ENCODE measurements around the gene ALDH1A3. TPM values are rescaled to one million over a fixed set of nuclear protein-coding genes. Genes with fewer than 3 reads are reported as not detected.

The ALDH1A3 gene
- total RNA-seq, 1 experiment from 2014 or later: 983 TPM

DNA sequence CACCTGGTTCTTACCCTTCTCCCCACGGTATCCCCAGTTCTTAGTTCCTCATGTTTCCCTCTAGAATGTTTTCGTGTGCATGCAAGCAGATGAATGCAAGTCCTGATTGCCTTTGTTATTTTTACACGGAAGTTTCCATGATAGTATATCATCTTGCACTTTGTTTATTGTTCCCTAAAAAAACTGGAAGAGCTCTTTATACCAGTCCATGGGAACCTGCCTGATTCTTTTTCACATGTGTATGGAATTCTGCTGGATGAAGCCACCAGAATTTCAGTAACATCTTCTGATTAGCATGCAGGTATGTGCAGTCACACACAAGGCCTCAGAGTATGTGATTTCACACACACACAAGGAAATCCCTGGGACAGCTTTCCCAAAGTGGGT is 23.5 kb downstream of the ALDH1A3 start:
- H3K4me3 Mint-ChIP-seq (ENCODE audit: low read depth, unreplicated experiment): no peak overlapping the region
- TF ChIP-seq, protein P1, sequence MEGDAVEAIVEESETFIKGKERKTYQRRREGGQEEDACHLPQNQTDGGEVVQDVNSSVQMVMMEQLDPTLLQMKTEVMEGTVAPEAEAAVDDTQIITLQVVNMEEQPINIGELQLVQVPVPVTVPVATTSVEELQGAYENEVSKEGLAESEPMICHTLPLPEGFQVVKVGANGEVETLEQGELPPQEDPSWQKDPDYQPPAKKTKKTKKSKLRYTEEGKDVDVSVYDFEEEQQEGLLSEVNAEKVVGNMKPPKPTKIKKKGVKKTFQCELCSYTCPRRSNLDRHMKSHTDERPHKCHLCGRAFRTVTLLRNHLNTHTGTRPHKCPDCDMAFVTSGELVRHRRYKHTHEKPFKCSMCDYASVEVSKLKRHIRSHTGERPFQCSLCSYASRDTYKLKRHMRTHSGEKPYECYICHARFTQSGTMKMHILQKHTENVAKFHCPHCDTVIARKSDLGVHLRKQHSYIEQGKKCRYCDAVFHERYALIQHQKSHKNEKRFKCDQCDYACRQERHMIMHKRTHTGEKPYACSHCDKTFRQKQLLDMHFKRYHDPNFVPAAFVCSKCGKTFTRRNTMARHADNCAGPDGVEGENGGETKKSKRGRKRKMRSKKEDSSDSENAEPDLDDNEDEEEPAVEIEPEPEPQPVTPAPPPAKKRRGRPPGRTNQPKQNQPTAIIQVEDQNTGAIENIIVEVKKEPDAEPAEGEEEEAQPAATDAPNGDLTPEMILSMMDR (IDR thresholded peaks at IDR 0.05; ENCODE audit: unreplicated experiment): no peak
- intact Hi-C loops (cut with micrococcal nuclease; ENCODE audit: unreplicated experiment): no loop called here
- H3K4me1 Mint-ChIP-seq (ENCODE audit: low read depth, unreplicated experiment): peaks cover 15% of the 10 kb centered on the region
- CTCF ChIA-PET: interaction anchor here (0.6 kb wide), 1 partner anchor 1163 kb away, joined by 3 read pairs; no protein-coding TSS in a partner anchor
- peaks cover 100% of the 10 kb centered on the region for H3K36me3 Mint-ChIP-seq (ENCODE audit: insufficient read depth, unreplicated experiment)
- peak overlapping the region; percentile 83 for H3K27ac Mint-ChIP-seq (ENCODE audit: unreplicated experiment)
- no TSS peak for BruUV-seq (replicated peaks)
- no peaks in the 10 kb centered on the region for H3K27me3 Mint-ChIP-seq (ENCODE audit: unreplicated experiment)
- H3K9me3 Mint-ChIP-seq (ENCODE audit: low read depth, unreplicated experiment): no peaks in the 10 kb centered on the region
- DNase-seq: no peak

DNA sequence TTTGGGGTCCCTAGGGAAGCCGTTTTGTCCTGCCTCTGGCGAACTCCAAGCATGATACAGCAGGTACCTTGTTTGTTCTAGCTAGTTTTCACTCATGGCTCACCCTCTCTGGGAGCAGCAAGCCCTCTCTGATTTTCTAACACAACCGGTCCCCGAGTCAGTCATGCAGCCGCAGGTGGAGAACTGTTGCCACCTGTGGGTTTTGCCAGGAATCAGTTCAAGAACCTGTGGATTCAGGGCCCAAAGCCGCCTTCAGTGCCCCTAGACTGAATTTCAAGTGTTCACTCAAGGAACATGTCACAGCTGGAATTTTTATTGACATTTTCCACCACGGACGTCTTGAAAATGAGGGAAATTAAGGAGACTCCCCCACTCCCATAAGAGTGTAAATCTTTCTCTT is 26.2 kb downstream of the ALDH1A3 start:
- H3K4me3 Mint-ChIP-seq (ENCODE audit: low read depth, unreplicated experiment): no peak overlapping the region
- H3K9me3 Mint-ChIP-seq (ENCODE audit: low read depth, unreplicated experiment): no peaks in the 10 kb centered on the region
- no peaks in the 10 kb centered on the region for H3K27me3 Mint-ChIP-seq (ENCODE audit: unreplicated experiment)
- intact Hi-C loops (cut with micrococcal nuclease; ENCODE audit: unreplicated experiment): no loop called here
- H3K27ac Mint-ChIP-seq (ENCODE audit: unreplicated experiment): peak overlapping the region; percentile 61
- H3K36me3 Mint-ChIP-seq (ENCODE audit: insufficient read depth, unreplicated experiment): peaks cover 100% of the 10 kb centered on the region
- TF ChIP-seq, protein P1 (IDR thresholded peaks at IDR 0.05; ENCODE audit: unreplicated experiment): no peak
- CTCF ChIA-PET: interaction anchor here (0.6 kb wide), 1 partner anchor 273 kb away, joined by 3 read pairs; no protein-coding TSS in a partner anchor
- no peak for DNase-seq
- no TSS peak for BruUV-seq (replicated peaks)
- H3K4me1 Mint-ChIP-seq (ENCODE audit: low read depth, unreplicated experiment): peaks cover 24% of the 10 kb centered on the region

DNA sequence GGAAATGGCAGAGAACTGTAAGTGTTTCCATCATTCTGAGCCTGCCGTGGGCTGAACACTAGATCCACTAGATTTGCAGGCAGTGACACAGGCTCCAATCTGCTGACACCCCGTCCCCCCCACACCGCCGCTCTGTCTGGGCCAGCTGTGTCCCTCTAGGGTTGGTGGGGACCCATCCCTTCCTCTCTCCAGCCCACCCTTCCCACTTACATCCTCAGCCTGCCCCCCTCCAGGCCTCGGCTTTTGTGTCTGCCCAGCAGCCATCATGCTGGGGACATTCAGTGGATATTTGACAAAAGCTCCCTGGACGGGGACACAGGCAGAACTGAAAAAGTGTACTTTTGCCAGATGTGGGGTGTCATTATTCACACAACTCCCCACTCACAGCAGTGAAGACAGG is 28.8 kb downstream of the ALDH1A3 start:
- Mint-ChIP-seq H3K36me3 (ENCODE audit: insufficient read depth, unreplicated experiment) (peaks cover 97% of the 10 kb centered on the region), H3K4me3 (ENCODE audit: low read depth, unreplicated experiment) (no peak overlapping the region)

DNA sequence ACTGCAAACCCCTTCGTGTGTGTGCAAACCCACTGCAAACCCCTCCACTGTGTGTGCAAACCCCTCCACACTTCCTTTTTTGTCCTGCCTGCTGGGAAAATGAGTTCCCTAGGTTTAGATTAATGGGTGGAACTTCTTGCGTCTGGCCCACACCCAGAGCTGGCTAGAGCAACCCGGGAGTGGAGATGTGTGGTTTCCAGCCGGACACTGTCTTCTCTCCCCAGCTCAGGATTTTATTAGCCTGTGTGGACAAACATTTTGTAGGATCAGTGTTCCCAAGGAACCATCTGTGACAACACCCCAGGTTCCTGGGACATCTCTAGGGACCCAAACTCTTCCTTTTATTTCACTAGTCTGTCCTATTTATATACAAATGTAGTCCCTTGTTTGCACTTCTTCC is 29.9 kb downstream of the ALDH1A3 start:
- Mint-ChIP-seq H3K9me3 (ENCODE audit: low read depth, unreplicated experiment) (no peaks in the 10 kb centered on the region), H3K27me3 (ENCODE audit: unreplicated experiment) (no peaks in the 10 kb centered on the region), H3K4me3 (ENCODE audit: low read depth, unreplicated experiment) (peak overlapping the region; percentile 28), H3K36me3 (ENCODE audit: insufficient read depth, unreplicated experiment) (peaks cover 97% of the 10 kb centered on the region), H3K4me1 (ENCODE audit: low read depth, unreplicated experiment) (peaks cover 25% of the 10 kb centered on the region), H3K27ac (ENCODE audit: unreplicated experiment) (peak overlapping the region; percentile 34)
- no TSS peak for BruUV-seq (replicated peaks)
- intact Hi-C loops (cut with micrococcal nuclease; ENCODE audit: unreplicated experiment): no loop called here
- DNase-seq: no peak
- TF ChIP-seq, protein P1 (IDR thresholded peaks at IDR 0.05; ENCODE audit: unreplicated experiment): no peak
- CTCF ChIA-PET: no interaction called here

More for the DNA sequence above, 28.8 kb downstream of the ALDH1A3 start:
- CTCF ChIA-PET: no interaction called here
- H3K4me1 Mint-ChIP-seq (ENCODE audit: low read depth, unreplicated experiment): peaks cover 14% of the 10 kb centered on the region
- no peak for DNase-seq
- TF ChIP-seq, protein P1 (IDR thresholded peaks at IDR 0.05; ENCODE audit: unreplicated experiment): no peak
- intact Hi-C loops (cut with micrococcal nuclease; ENCODE audit: unreplicated experiment): no loop called here
- H3K27me3 Mint-ChIP-seq (ENCODE audit: unreplicated experiment): no peaks in the 10 kb centered on the region
- H3K27ac Mint-ChIP-seq (ENCODE audit: unreplicated experiment): peak overlapping the region; percentile 47
- no TSS peak for BruUV-seq (replicated peaks)
- H3K9me3 Mint-ChIP-seq (ENCODE audit: low read depth, unreplicated experiment): no peaks in the 10 kb centered on the region
